Esophagus (tissue), 2 donors: ENCODE data around the gene TSHZ1. TPM values are rescaled to one million over a fixed set of nuclear protein-coding genes. Genes with fewer than 3 reads are reported as not detected.
"Not testable (repeated sequence)": the region's sequence is repeated elsewhere in the genome, so short reads cannot be mapped to it uniquely, and the experiment has no call there.

Experiments
- H3K27ac ChIP-seq, 2 donors: one replicate each; pipeline ENCODE4 v1.5.1; 2013; ENCODE audit warnings: low read depth in 2 of 2, mild to moderate bottlenecking in 2 of 2, inconsistent platforms in 1 of 2, low read length in 1 of 2, moderate library complexity in 1 of 2
- H3K27me3 ChIP-seq, 2 donors: one replicate each; pipeline ENCODE4 v1.6.1; 2013; ENCODE audit warnings: low read length in 2 of 2, control low read depth in 1 of 2, mild to moderate bottlenecking in 1 of 2; ENCODE audit not compliant: insufficient read depth in 2 of 2, control insufficient read depth in 1 of 2
- H3K36me3 ChIP-seq, 2 donors: one replicate each; pipeline ENCODE4 v1.6.1; 2013; ENCODE audit warnings: low read length in 1 of 2; ENCODE audit not compliant: control insufficient read depth in 2 of 2, insufficient read depth in 2 of 2
- H3K4me1 ChIP-seq, 2 donors: one replicate each; pipeline ENCODE4 v1.6.1; 2013; ENCODE audit warnings: low read length in 1 of 2; ENCODE audit not compliant: control insufficient read depth in 2 of 2, insufficient read depth in 2 of 2
- H3K4me3 ChIP-seq, 2 donors: one replicate each; pipeline ENCODE4 v1.5.1; 2013; ENCODE audit warnings: low read length in 2 of 2, mild to moderate bottlenecking in 2 of 2, low read depth in 1 of 2, moderate library complexity in 1 of 2
- H3K9me3 ChIP-seq, 2 donors: one replicate each; pipeline ENCODE4 v1.6.1; 2013; ENCODE audit warnings: mild to moderate bottlenecking in 2 of 2, low read depth in 1 of 2, low read length in 1 of 2, moderate library complexity in 1 of 2; ENCODE audit not compliant: control insufficient read depth in 2 of 2, insufficient read depth in 1 of 2
- WGBS, 2 donors: extraction: QIAGEN DNeasy Blood & Tissue Kit; methylation state at CpG; one replicate each; pipeline ENCODE4 v1.1.7; 2013; 5-methylcytosine and 5-hydroxymethylcytosine counted together
- polyA plus RNA-seq, 2 donors: library from polyadenylated mRNA; stranded (reverse); fragments of 200-250 nt; gene quantifications; one replicate each; pipeline ENCODE4 v1.2.3, GENCODE V29; 2013
- donor health status: healthy with polysubstance abuse.
- donor health status: Bipolar disorder and iron deficiency.

Gene TSHZ1
- polyA plus RNA-seq, 2 donors = 4.7 to 6.7 TPM

DNA sequence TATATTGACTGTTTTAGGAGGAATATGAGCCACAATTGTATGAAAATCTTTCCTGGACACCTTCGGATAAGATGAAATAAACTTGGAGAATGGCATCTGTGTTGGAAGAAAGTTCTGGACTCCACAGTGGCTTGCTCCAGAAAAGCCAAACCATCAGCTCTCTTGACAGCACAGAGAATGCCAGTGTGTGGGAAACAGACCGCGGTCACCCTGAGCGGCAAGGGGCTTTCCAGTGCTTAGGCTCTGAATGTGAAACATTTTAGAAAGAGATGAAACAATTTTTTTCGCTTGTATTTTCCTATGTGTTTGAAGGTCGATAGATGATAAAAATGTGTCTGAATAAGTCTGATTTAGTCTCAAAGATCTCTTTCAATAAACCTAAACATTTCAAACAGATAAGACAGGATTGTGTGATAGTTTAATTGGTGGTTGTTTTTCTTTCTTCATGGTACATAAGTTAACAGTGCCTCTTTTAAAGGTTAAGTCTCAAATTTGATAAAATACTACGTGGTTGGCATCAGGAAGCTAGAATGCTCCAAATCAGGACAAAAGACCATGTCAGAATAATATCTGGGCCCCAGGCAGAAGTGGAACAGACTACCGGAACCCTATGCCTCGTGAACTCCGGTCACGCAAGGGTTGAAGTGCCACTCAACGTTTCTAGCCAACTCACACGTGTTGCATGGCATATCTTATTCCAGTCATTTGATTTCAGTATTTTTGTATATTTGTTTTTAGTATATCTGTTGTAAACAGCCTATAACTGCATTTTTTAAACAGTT, 30.6 kb upstream of the TSHZ1 start:
- 80 to 84% methylated on average over 13 of the region's 13 CpGs for WGBS, 2 donors
- no peak overlapping the region for H3K27ac ChIP-seq
- H3K9me3 ChIP-seq = no peaks in the 10 kb centered on the region
- H3K27me3 ChIP-seq = no peaks in the 10 kb centered on the region
- H3K4me1 ChIP-seq = peaks cover 0 to 8% of the 10 kb centered on the region in 2 donors
- H3K36me3 ChIP-seq = no peaks in the 10 kb centered on the region
- H3K4me3 ChIP-seq = no peak overlapping the region

DNA sequence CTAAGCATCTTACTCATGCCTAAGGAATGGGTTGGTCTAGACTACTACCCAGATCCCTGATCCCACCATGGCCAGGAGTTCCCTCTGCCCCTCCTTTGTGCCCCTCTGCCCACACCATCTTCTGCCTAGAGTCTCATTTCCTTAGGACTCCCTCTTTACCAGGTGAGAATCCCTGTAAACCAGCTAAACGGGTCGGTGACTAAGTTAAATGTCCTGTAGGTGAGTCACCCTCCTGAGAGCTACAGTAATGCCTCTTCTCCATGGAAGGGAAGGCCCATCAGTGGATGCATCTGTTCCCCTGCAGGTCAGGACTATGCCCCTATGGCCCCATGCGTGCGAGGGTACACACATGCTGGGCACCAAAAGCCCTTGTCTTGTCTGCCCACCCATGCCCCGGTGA, 27.1 kb upstream of the TSHZ1 start:
- WGBS, 2 donors = 65 to 80% methylated on average over 5 of the region's 5 CpGs
- Histone ChIP-seq H3K4me1 (peaks cover 0 to 11% of the 10 kb centered on the region in 2 donors), H3K9me3 (no peaks in the 10 kb centered on the region), H3K27me3 (no peaks in the 10 kb centered on the region), H3K27ac (no peak overlapping the region), H3K4me3 (no peak overlapping the region), H3K36me3 (no peaks in the 10 kb centered on the region)

DNA sequence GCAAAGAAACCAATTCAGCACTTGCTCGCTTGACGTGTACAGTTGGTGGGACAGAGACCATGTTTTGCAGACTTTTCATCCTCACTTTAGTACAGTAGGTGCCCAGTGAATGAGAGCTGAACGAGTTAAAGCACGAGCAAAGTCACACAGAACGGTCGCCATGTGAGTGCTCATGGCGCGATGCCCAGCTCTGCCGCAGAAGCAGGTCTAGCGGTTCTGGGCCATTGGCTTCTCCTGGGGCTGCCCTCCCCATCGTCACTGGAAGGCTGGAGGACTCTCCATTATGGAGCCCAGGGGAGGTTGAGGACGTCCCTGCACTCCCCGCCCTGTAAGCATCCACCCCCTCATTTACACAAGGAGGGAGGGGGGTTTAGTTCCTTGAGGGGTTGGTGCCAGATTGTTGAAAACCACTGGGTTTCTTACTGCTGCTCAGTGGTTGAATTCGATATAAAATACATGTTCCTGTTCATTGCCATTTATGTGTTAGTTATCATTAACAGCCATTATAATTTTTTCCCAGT, 26.6 kb upstream of the TSHZ1 start:
- Histone ChIP-seq H3K4me3 (no peak overlapping the region), H3K4me1 (peaks cover 0 to 11% of the 10 kb centered on the region in 2 donors), H3K9me3 (no peaks in the 10 kb centered on the region), H3K27me3 (no peaks in the 10 kb centered on the region), H3K36me3 (no peaks in the 10 kb centered on the region), H3K27ac (no peak overlapping the region)
- 73 to 85% methylated on average over 14 of the region's 14 CpGs for WGBS, 2 donors

DNA sequence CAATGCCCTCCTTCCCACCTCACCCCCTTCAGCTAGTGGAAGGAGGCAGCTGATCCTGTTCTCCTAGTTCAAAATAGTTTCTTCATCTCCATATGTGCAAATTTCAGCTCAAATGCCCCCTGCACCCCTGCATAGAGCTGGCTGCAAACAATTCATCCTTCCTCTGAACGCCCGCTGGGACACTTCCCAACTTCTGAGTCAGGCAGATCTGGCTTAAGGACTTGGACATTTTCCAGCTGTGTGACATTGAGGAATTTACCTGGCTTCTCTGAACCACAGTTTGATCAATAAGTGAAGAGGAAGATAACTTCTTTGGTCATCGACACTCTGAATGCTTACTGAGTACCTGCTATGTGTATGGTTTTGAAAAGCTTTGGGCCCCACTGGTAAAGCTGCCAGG, 25.1 kb upstream of the TSHZ1 start:
- no peaks in the 10 kb centered on the region for H3K36me3 ChIP-seq
- H3K4me3 ChIP-seq = no peak overlapping the region
- no peak overlapping the region for H3K27ac ChIP-seq
- no peaks in the 10 kb centered on the region for H3K27me3 ChIP-seq
- WGBS, 2 donors = 58 to 64% methylated on average over 3 of the region's 3 CpGs
- H3K9me3 ChIP-seq = no peaks in the 10 kb centered on the region
- H3K4me1 ChIP-seq = peaks cover 0 to 11% of the 10 kb centered on the region in 2 donors

DNA sequence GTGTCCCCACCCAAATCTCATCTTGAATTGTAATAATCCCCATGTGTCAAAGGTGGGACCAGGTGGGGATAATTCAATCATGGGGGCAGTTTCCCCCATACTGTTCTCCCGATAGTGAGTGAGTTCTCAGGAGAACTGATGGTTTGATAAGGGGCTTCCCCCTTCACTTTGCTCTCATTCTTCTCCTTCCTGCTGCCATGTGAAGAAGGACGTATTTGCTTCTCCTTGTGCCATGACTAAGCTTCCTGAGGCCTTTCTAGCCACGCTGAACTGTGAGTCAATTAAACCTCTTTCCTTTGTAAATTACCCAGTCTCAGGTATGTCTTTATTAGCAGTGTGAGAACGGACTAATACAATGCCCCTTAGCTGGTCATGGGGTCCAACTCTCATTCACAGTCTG, 22.9 kb upstream of the TSHZ1 start:
- H3K9me3 ChIP-seq, H3K27ac ChIP-seq, H3K27me3 ChIP-seq, H3K4me3 ChIP-seq, H3K36me3 ChIP-seq: not testable (repeated sequence)
- peaks cover 2 to 11% of the 10 kb centered on the region in 2 donors for H3K4me1 ChIP-seq
- WGBS, 2 donors = 67 to 75% methylated on average over 4 of the region's 4 CpGs

DNA sequence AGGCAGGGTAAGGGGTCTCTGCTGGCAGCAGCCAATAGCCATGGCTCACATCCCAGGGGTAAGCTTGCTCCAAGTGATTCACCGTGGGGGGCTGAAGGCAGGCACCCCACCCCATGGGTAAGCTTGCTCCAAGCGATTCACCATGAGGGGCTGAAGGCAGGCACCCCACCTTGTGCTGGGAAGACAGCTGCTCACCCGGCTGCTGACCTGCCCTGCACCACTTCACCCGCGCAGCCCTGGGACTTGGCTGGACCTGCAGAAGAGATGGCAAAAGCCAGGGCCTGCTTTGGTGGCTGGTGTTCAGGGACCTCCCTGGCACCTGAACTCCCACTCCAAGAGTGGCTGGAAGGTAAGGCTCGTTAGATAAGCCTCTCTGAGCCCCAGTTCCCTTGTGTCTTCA, 20.9 kb upstream of the TSHZ1 start:
- H3K9me3 ChIP-seq = no peaks in the 10 kb centered on the region
- WGBS, 2 donors = 92 to 94% methylated on average over 6 of the region's 6 CpGs
- H3K4me3 ChIP-seq = no peak overlapping the region
- H3K27ac ChIP-seq = no peak overlapping the region
- H3K4me1 ChIP-seq = peaks cover 2 to 4% of the 10 kb centered on the region in 2 donors
- no peaks in the 10 kb centered on the region for H3K27me3 ChIP-seq
- no peaks in the 10 kb centered on the region for H3K36me3 ChIP-seq

DNA sequence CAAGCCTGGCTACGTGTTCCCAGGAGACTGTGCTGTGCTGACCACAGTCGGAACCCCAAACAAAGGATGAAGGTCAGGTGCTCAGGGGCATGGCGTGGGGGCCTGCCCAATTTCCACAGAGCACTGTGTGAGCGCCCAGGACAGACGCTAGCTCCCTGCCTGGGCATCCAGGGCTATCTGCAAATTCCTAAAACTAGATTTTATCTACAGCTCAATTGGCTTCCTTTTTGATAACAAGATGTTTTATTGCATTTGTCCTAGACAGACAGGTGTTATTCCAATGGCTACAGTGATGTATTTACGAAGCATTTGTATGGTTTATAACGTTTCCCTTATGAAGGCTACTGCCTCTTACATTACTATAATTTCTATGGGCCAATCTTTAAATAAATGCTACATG, 17.7 kb upstream of the TSHZ1 start:
- WGBS, 2 donors = 70 to 83% methylated on average over 7 of the region's 7 CpGs
- no peaks in the 10 kb centered on the region for H3K9me3 ChIP-seq
- no peak overlapping the region for H3K4me3 ChIP-seq
- H3K27ac ChIP-seq = no peak overlapping the region
- no peaks in the 10 kb centered on the region for H3K36me3 ChIP-seq
- no peaks in the 10 kb centered on the region for H3K27me3 ChIP-seq
- H3K4me1 ChIP-seq = peaks cover 0 to 4% of the 10 kb centered on the region in 2 donors

DNA sequence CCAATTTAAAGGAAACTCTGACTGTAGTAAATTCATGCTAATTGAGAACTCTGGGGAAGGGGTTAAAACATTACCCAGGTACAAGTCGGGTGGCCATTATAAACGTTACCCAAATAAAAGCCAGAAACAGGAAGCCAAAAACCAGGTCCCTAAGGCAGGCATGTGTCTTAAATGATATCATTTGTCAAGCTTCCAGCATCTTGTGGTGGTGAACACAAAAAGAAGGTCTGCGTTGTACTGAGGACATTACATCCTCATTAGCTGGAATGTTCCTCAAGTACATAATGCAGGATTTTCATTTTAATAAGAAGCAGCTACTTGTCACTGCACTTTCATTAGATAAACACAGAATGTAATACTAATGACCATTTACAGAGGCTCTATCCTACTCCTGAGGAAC, 12.6 kb upstream of the TSHZ1 start:
- Histone ChIP-seq H3K27me3 (no peaks in the 10 kb centered on the region), H3K4me1 (peaks cover 0 to 2% of the 10 kb centered on the region in 2 donors), H3K9me3 (no peaks in the 10 kb centered on the region), H3K4me3 (no peak overlapping the region), H3K36me3 (peaks cover 0 to 13% of the 10 kb centered on the region in 2 donors), H3K27ac (no peak overlapping the region)
- 9 to 23% methylated on average over 3 of the region's 3 CpGs for WGBS, 2 donors

DNA sequence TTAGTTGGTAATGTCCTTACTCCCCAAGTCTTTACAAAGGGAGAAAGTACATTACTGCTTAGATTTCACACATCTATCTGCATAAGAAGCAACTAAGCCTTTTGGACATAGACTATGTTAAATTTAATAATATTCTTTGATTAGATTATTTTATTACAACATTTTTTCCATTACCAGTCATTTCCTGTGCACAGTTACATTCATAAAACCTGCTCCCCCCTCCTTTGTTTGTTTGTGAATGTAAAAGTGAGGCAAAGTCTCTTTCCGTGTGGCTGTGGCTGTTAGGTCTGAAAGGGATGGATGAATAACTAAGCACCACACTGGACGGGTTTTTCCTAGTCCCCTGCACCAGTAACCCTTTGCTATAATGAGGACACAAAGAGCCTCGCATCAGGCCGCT, 11.3 kb upstream of the TSHZ1 start:
- peaks cover 0 to 13% of the 10 kb centered on the region in 2 donors for H3K36me3 ChIP-seq
- peaks cover 4 to 7% of the 10 kb centered on the region in 2 donors for H3K4me1 ChIP-seq
- H3K27ac ChIP-seq = no peak overlapping the region
- no peaks in the 10 kb centered on the region for H3K9me3 ChIP-seq
- WGBS, 2 donors = 73 to 74% methylated on average over 4 of the region's 4 CpGs
- H3K4me3 ChIP-seq = no peak overlapping the region
- no peaks in the 10 kb centered on the region for H3K27me3 ChIP-seq

DNA sequence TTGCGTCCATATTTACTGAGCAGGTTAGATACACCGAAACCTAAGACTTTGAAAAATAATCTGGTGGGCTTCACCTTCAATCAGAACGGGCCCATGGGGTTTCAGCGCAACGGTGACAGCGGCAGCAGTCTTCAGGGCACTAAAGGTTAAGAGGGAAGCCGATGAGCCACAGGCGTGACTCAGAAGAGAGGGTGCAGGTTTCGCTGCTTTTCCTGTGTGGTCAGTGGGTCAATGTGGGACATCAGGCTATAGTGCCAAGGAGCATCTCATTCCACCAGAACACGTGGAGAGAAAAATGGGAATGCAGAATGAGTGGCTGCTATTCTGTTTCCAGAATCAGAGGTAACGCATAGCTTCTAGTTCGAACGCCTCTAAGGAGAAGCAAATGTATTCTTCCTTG, 10.5 kb upstream of the TSHZ1 start:
- Histone ChIP-seq H3K36me3 (peaks cover 0 to 13% of the 10 kb centered on the region in 2 donors), H3K27me3 (no peaks in the 10 kb centered on the region), H3K9me3 (no peaks in the 10 kb centered on the region), H3K4me1 (peaks cover 4 to 9% of the 10 kb centered on the region in 2 donors), H3K4me3 (no peak overlapping the region), H3K27ac (no peak overlapping the region)
- 95 to 96% methylated on average over 13 of the region's 13 CpGs for WGBS, 2 donors
